Activated T-cell treated with anti-CD3 and anti-CD28 coated beads, Interleukin-2, amount 50 U/mL, for 4 hours (primary cell): ENCODE data around the gene CYP2C9. TPM values are rescaled to one million over a fixed set of nuclear protein-coding genes. Genes with fewer than 3 reads are reported as not detected.

ENCODE experiments used
- ATAC-seq, 2 donors: fragments of 200-7000 bp; cut with Tn5 transposase; one replicate each; pipeline ENCODE4 v1.10.0; 2021
- DNase-seq: peaks from one replicate; pipeline ENCODE4 v3.0.0-alpha.2; 2020
- H3K27me3 Mint-ChIP-seq: one replicate; pipeline ENCODE4 v1.8.0; 2021; ENCODE audit warnings: low read depth, mixed read lengths
- H3K36me3 Mint-ChIP-seq: one replicate; pipeline ENCODE4 v1.8.0; 2022; ENCODE audit warnings: mixed read lengths; ENCODE audit not compliant: insufficient read depth
- H3K4me1 Mint-ChIP-seq: one replicate; pipeline ENCODE4 v1.8.0; 2021; ENCODE audit warnings: low read depth, mixed read lengths
- H3K4me3 Mint-ChIP-seq: one replicate; pipeline ENCODE4 v1.8.0; 2021; ENCODE audit warnings: mild to moderate bottlenecking, moderate library complexity, mixed read lengths
- H3K9me3 Mint-ChIP-seq: one replicate; pipeline ENCODE4 v1.8.0; 2021; ENCODE audit warnings: mixed read lengths
- total RNA-seq, 3 donors: library from RNA; stranded (reverse); gene quantifications; one replicate each; pipeline ENCODE4 v1.2.1, GENCODE V29; 2021

CYP2C9 gene
- total RNA-seq, 3 donors from 2014 or later: 0.16 to 0.43 (median 0.23) TPM

GRCh38 chr10:94991243-94991888 lies 52.9 kb downstream of the CYP2C9 start:
- no peak overlapping the region for H3K4me3 Mint-ChIP-seq
- no peak for DNase-seq
- peaks cover 39% of the 10 kb centered on the region for H3K9me3 Mint-ChIP-seq
- no peaks in the 10 kb centered on the region for H3K27me3 Mint-ChIP-seq
- H3K4me1 Mint-ChIP-seq: no peaks in the 10 kb centered on the region
- no peaks in the 10 kb centered on the region for H3K36me3 Mint-ChIP-seq
- ATAC-seq: no peak

- no peak for ATAC-seq
- no peak for DNase-seq
- no peak overlapping the region for H3K4me3 Mint-ChIP-seq
- no peaks in the 10 kb centered on the region for H3K27me3 Mint-ChIP-seq
- peaks cover 36% of the 10 kb centered on the region for H3K9me3 Mint-ChIP-seq
- no peaks in the 10 kb centered on the region for H3K36me3 Mint-ChIP-seq
- no peaks in the 10 kb centered on the region for H3K4me1 Mint-ChIP-seq
Measured at GRCh38 chr10:94992811-94993210, 54.4 kb downstream of the CYP2C9 start.

- no peaks in the 10 kb centered on the region for H3K4me1 Mint-ChIP-seq
- peaks cover 11% of the 10 kb centered on the region for H3K9me3 Mint-ChIP-seq
- DNase-seq: no peak
- no peak for ATAC-seq
- no peak overlapping the region for H3K4me3 Mint-ChIP-seq
- H3K27me3 Mint-ChIP-seq: no peaks in the 10 kb centered on the region
- H3K36me3 Mint-ChIP-seq: no peaks in the 10 kb centered on the region
Measured at GRCh38 chr10:94997741-94998174, 59.3 kb downstream of the CYP2C9 start.

- no peaks in the 10 kb centered on the region for H3K4me1 Mint-ChIP-seq
- ATAC-seq (no peak), DNase-seq (no peak)
- peaks cover 10% of the 10 kb centered on the region for H3K9me3 Mint-ChIP-seq
- H3K27me3 Mint-ChIP-seq: no peaks in the 10 kb centered on the region
- H3K4me3 Mint-ChIP-seq: no peak overlapping the region
- no peaks in the 10 kb centered on the region for H3K36me3 Mint-ChIP-seq
Measured at GRCh38 chr10:95026461-95026860, 88.0 kb downstream of the CYP2C9 start.

GRCh38 chr10:95031656-95032055 lies 93.2 kb downstream of the CYP2C9 start:
- no peak for DNase-seq
- no peak for ATAC-seq
- Mint-ChIP-seq H3K9me3 (peaks cover under 1% of the 10 kb centered on the region), H3K36me3 (no peaks in the 10 kb centered on the region), H3K4me1 (no peaks in the 10 kb centered on the region), H3K27me3 (no peaks in the 10 kb centered on the region), H3K4me3 (no peak overlapping the region)

- H3K4me3 Mint-ChIP-seq: no peak overlapping the region
- H3K4me1 Mint-ChIP-seq: no peaks in the 10 kb centered on the region
- H3K27me3 Mint-ChIP-seq: no peaks in the 10 kb centered on the region
- no peaks in the 10 kb centered on the region for H3K36me3 Mint-ChIP-seq
- ATAC-seq (no peak), DNase-seq (no peak)
- peaks cover 4% of the 10 kb centered on the region for H3K9me3 Mint-ChIP-seq
Measured at GRCh38 chr10:95034401-95034800, 95.9 kb downstream of the CYP2C9 start.

- no peaks in the 10 kb centered on the region for H3K27me3 Mint-ChIP-seq
- DNase-seq (no peak), ATAC-seq (no peak)
- no peaks in the 10 kb centered on the region for H3K36me3 Mint-ChIP-seq
- no peak overlapping the region for H3K4me3 Mint-ChIP-seq
- H3K9me3 Mint-ChIP-seq: peaks cover 4% of the 10 kb centered on the region
- no peaks in the 10 kb centered on the region for H3K4me1 Mint-ChIP-seq
Measured at GRCh38 chr10:95035332-95036295, 97.2 kb downstream of the CYP2C9 start.

GRCh38 chr10:95039281-95039680 lies 100.8 kb downstream of the CYP2C9 start:
- DNase-seq (no peak), ATAC-seq (no peak)
- no peaks in the 10 kb centered on the region for H3K27me3 Mint-ChIP-seq
- no peak overlapping the region for H3K4me3 Mint-ChIP-seq
- H3K9me3 Mint-ChIP-seq: peaks cover 4% of the 10 kb centered on the region
- H3K4me1 Mint-ChIP-seq: no peaks in the 10 kb centered on the region
- no peaks in the 10 kb centered on the region for H3K36me3 Mint-ChIP-seq

Other genes starting within 250 kb of the CYP2C9 start
- gene CYP2C19, start 176.0 kb upstream of the CYP2C9 start, total RNA-seq: under 1 TPM in 1 of 3 donors, not detected in 2; 0.13 TPM
- under 1 TPM; 0.24 to 0.51 (median 0.41) TPM for gene CYP2C8, start 130.8 kb downstream of the CYP2C9 start, total RNA-seq